OCI-LY1 (cell line): ENCODE results near the gene SH3BGRL2.

Source experiments
- CTCF ChIP-seq: fragments of 200-600 bp; sonication (generic), shearing (Covaris generic); IDR thresholded peaks from 2 replicates; pipeline ENCODE4 v1.5.1; 2017; ENCODE audit warnings: mild to moderate bottlenecking, antibody characterized with exemption, low read length, moderate library complexity, mixed read lengths
- EZH2 ChIP-seq: fragments of 200-600 bp; sonication (generic), shearing (Covaris generic); IDR thresholded peaks from 2 replicates; pipeline ENCODE4 v1.8.0; 2017; ENCODE audit warnings: borderline replicate concordance, mixed run types, mild to moderate bottlenecking, antibody characterized with exemption, low read length, moderate library complexity, mixed read lengths

GRCh38 chr6:79621579-79621978 is 9.6 kb upstream of the SH3BGRL2 start:
- TF ChIP-seq CTCF (no peak), EZH2 (no peak)
